Right cardiac atrium (tissue), 5 donors: ENCODE results near the gene CRYGN. TPM values are rescaled to one million over a fixed set of nuclear protein-coding genes. Genes with fewer than 3 reads are reported as not detected.
A peak's percentile ranks its signal among the peaks of the same experiment; 100 is the strongest.

Experiments
- ATAC-seq, 2 donors: fragments of 200-7000 bp; cut with Tn5 transposase; one replicate each; pipeline versions ENCODE4 v1.8.0 to v1.9.1; 2020; ENCODE audit warnings: moderate library complexity in 2 of 2, mild to moderate bottlenecking in 1 of 2
- DNase-seq, 3 donors: peaks; one replicate each; pipeline ENCODE4 v3.0.0-alpha.2; 2020
- H3K27ac ChIP-seq: one replicate; pipeline ENCODE4 v1.5.1; 2013; ENCODE audit warnings: mild to moderate bottlenecking, low read length, control low read depth, moderate library complexity
- H3K27me3 ChIP-seq: one replicate; pipeline ENCODE4 v1.6.1; 2013; ENCODE audit not compliant: control insufficient read depth, insufficient read depth
- H3K4me1 ChIP-seq: one replicate; pipeline ENCODE4 v1.6.1; 2013; ENCODE audit warnings: low read length; ENCODE audit not compliant: control insufficient read depth, insufficient read depth
- H3K4me3 ChIP-seq: one replicate; pipeline ENCODE4 v1.5.1; 2013; ENCODE audit warnings: low read length, control low read depth
- H3K9me3 ChIP-seq: one replicate; pipeline ENCODE4 v1.6.1; 2013; ENCODE audit warnings: low read length; ENCODE audit not compliant: control insufficient read depth
- WGBS: extraction: QIAGEN DNeasy Blood & Tissue Kit; methylation state at CpG from one replicate; pipeline ENCODE4 v1.1.7; 2013; 5-methylcytosine and 5-hydroxymethylcytosine counted together
- intact Hi-C, 4 donors: fragments of 100-400 bp; cut with DNase I; formaldehyde crosslinking; loops; one replicate each; pipeline versions ENCODE4 v1.11.0 to v1.14.0; 2022 to 2023
- polyA plus RNA-seq: library from polyadenylated mRNA; stranded (reverse); fragments of 200-250 nt; gene quantifications from one replicate; pipeline ENCODE4 v1.2.3, GENCODE V29; 2013
- total RNA-seq, 4 donors: library from RNA; stranded (reverse); fragmentation: NEBNext Ultra II Directional; extraction: Animal tissue kit (Norgen Biotek cat#: 25700); gene quantifications; one replicate each; pipeline ENCODE4 v1.2.1, GENCODE V29; 2021
- donor health status: healthy with polysubstance abuse.
- donor health status: DM: no; HTN: yes; CAD: no.
- donor health status: DM: no; HTN: no; CAD: no.
- donor health status: DM: no; HTN: yes; CAD: no; lungs with severe emphysema.
- donor health status: DM: yes; HTN: yes; CAD: no.

CRYGN gene
- total and polyA plus RNA-seq, 5 donors, result 0.07 to 0.11 TPM; not detected in 3

GRCh38 chr7:151457534-151457933 lies 17.6 kb upstream of the CRYGN start:
- Histone ChIP-seq H3K4me3 (no peak overlapping the region), H3K4me1 (peaks cover 14% of the 10 kb centered on the region), H3K9me3 (no peaks in the 10 kb centered on the region), H3K27ac (no peak overlapping the region), H3K27me3 (no peaks in the 10 kb centered on the region)
- DNase-seq (no peak), ATAC-seq (no peak)
- WGBS, result 97% methylated on average over 6 of the region's 6 CpGs
- intact Hi-C loops, result no loop called here

GRCh38 chr7:151456782-151457181 lies 16.8 kb upstream of the CRYGN start:
- Histone ChIP-seq H3K4me3 (no peak overlapping the region), H3K9me3 (no peaks in the 10 kb centered on the region), H3K4me1 (peaks cover 14% of the 10 kb centered on the region), H3K27me3 (no peaks in the 10 kb centered on the region), H3K27ac (no peak overlapping the region)
- intact Hi-C loops, result no loop called here
- WGBS, result 69% methylated on average over 4 of the region's 4 CpGs
- ATAC-seq (no peak), DNase-seq (no peak)

GRCh38 chr7:151456276-151456675 lies 16.3 kb upstream of the CRYGN start:
- H3K27me3 ChIP-seq, result no peaks in the 10 kb centered on the region
- peaks cover 13% of the 10 kb centered on the region for H3K4me1 ChIP-seq
- no peak overlapping the region for H3K27ac ChIP-seq
- ATAC-seq, result no peak
- DNase-seq, result peak in 1 of 3 donors; percentile 15
- intact Hi-C loops, result no loop called here
- WGBS, result 97% methylated on average over 5 of the region's 5 CpGs
- H3K4me3 ChIP-seq, result no peak overlapping the region
- H3K9me3 ChIP-seq, result no peaks in the 10 kb centered on the region

- peak in 1 of 3 donors; percentile 16 for DNase-seq
- Histone ChIP-seq H3K4me3 (no peak overlapping the region), H3K9me3 (no peaks in the 10 kb centered on the region), H3K27ac (no peak overlapping the region), H3K4me1 (peaks cover 10% of the 10 kb centered on the region), H3K27me3 (no peaks in the 10 kb centered on the region)
- intact Hi-C loops, result no loop called here
- ATAC-seq, result no peak
- WGBS, result 81% methylated on average over 4 of the region's 4 CpGs
Measured at GRCh38 chr7:151455690-151456089, 15.7 kb upstream of the CRYGN start.

GRCh38 chr7:151454932-151455530 lies 15.1 kb upstream of the CRYGN start:
- 83% methylated on average over 15 of the region's 15 CpGs for WGBS
- H3K4me1 ChIP-seq, result peaks cover 7% of the 10 kb centered on the region
- no peaks in the 10 kb centered on the region for H3K27me3 ChIP-seq
- intact Hi-C loops, result no loop called here
- no peak overlapping the region for H3K4me3 ChIP-seq
- H3K9me3 ChIP-seq, result no peaks in the 10 kb centered on the region
- H3K27ac ChIP-seq, result no peak overlapping the region
- ATAC-seq (no peak), DNase-seq (peak in 1 of 3 donors; percentile 51)

GRCh38 chr7:151454305-151454704 lies 14.4 kb upstream of the CRYGN start:
- WGBS, result 91% methylated on average over 14 of the region's 14 CpGs
- Histone ChIP-seq H3K9me3 (no peaks in the 10 kb centered on the region), H3K4me1 (peaks cover 4% of the 10 kb centered on the region), H3K27ac (no peak overlapping the region), H3K4me3 (no peak overlapping the region), H3K27me3 (no peaks in the 10 kb centered on the region)
- intact Hi-C loops, result no loop called here
- ATAC-seq (no peak), DNase-seq (no peak)

GRCh38 chr7:151453326-151453791 lies 13.4 kb upstream of the CRYGN start:
- H3K9me3 ChIP-seq, result no peaks in the 10 kb centered on the region
- WGBS, result 82% methylated on average over 13 of the region's 13 CpGs
- DNase-seq (peak in 1 of 3 donors; percentile 43), ATAC-seq (no peak)
- no peak overlapping the region for H3K27ac ChIP-seq
- H3K4me1 ChIP-seq, result no peaks in the 10 kb centered on the region
- no peaks in the 10 kb centered on the region for H3K27me3 ChIP-seq
- no peak overlapping the region for H3K4me3 ChIP-seq
- intact Hi-C loops, result no loop called here

- DNase-seq, result peak in 2 of 3 donors; percentile 23 to 37
- WGBS, result 85% methylated on average over 15 of the region's 15 CpGs
- H3K4me3 ChIP-seq, result no peak overlapping the region
- intact Hi-C loops, result no loop called here
- H3K4me1 ChIP-seq, result no peaks in the 10 kb centered on the region
- no peak for ATAC-seq
- no peaks in the 10 kb centered on the region for H3K9me3 ChIP-seq
- no peak overlapping the region for H3K27ac ChIP-seq
- H3K27me3 ChIP-seq, result no peaks in the 10 kb centered on the region
Measured at GRCh38 chr7:151452680-151453325, 12.9 kb upstream of the CRYGN start.

- peak in 2 of 3 donors; percentile 26 to 32 for DNase-seq
Measured at GRCh38 chr7:151451626-151452571, 12.0 kb upstream of the CRYGN start.

GRCh38 chr7:151451156-151451555 lies 11.2 kb upstream of the CRYGN start:
- H3K9me3 ChIP-seq, result no peaks in the 10 kb centered on the region
- 81% methylated on average over 5 of the region's 5 CpGs for WGBS

More at GRCh38 chr7:151451626-151452571, 12.0 kb upstream of the CRYGN start:
- WGBS, result 83% methylated on average over 23 of the region's 23 CpGs
- ATAC-seq, result no peak
- intact Hi-C loops, result loop anchor here in 1 of 4 donors (2.0 kb wide), 1 partner anchor 83 kb away; no protein-coding TSS in a partner anchor
- no peaks in the 10 kb centered on the region for H3K4me1 ChIP-seq
- no peak overlapping the region for H3K27ac ChIP-seq
- no peak overlapping the region for H3K4me3 ChIP-seq
- no peaks in the 10 kb centered on the region for H3K27me3 ChIP-seq
- H3K9me3 ChIP-seq, result no peaks in the 10 kb centered on the region

More at GRCh38 chr7:151451156-151451555, 11.2 kb upstream of the CRYGN start:
- no peak overlapping the region for H3K4me3 ChIP-seq
- H3K27me3 ChIP-seq, result no peaks in the 10 kb centered on the region
- ATAC-seq (no peak), DNase-seq (peak in 1 of 3 donors; percentile 22)
- no peaks in the 10 kb centered on the region for H3K4me1 ChIP-seq
- intact Hi-C loops, result loop anchor here in 1 of 4 donors (2.0 kb wide), 1 partner anchor 82 kb away; no protein-coding TSS in a partner anchor
- no peak overlapping the region for H3K27ac ChIP-seq
